Measurements from ENCODE around the gene SLC16A6.
"Not testable (repeated sequence)": the region's sequence is repeated elsewhere in the genome, so short reads cannot be mapped to it uniquely, and the experiment has no call there.

DNA sequence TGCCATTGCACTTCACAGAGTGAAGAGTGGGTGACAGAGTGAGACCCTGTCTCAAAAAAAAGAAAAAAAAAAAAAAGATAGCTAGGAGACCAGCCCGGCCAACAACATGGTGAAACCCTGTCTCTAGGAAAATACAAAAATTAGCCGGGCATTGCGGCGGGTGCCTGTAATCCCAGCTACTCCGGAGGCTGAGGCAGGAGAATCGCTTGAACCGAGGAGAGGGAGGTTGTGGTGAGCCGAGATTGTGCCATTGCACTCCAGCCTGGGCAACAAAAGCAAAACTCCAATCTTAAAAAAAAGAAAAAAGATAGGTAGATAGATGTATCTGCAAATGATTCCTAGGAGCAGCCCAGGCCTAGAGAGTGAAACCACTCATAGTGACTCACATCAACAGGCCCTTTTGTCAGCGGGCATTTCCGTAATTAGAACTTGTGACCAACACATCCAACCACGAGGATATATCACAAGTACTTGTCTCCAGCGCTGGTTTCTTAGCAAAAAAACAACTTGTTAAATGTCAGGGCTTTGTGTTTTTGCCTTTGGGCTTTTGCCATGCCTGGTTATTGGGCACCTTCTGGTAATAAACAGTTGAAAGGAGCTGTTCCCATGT, 56.1 kb downstream of the SLC16A6 start:
- TF ChIP-seq, protein P1, sequence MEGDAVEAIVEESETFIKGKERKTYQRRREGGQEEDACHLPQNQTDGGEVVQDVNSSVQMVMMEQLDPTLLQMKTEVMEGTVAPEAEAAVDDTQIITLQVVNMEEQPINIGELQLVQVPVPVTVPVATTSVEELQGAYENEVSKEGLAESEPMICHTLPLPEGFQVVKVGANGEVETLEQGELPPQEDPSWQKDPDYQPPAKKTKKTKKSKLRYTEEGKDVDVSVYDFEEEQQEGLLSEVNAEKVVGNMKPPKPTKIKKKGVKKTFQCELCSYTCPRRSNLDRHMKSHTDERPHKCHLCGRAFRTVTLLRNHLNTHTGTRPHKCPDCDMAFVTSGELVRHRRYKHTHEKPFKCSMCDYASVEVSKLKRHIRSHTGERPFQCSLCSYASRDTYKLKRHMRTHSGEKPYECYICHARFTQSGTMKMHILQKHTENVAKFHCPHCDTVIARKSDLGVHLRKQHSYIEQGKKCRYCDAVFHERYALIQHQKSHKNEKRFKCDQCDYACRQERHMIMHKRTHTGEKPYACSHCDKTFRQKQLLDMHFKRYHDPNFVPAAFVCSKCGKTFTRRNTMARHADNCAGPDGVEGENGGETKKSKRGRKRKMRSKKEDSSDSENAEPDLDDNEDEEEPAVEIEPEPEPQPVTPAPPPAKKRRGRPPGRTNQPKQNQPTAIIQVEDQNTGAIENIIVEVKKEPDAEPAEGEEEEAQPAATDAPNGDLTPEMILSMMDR (IDR thresholded peaks at IDR 0.05 in 8 of 11, conservative IDR thresholded peaks at IDR 0.05 in 3 of 11), result not testable (repeated sequence)
- not testable (repeated sequence) for TF ChIP-seq POLR2A (IDR thresholded peaks at IDR 0.05)

All from spleen (tissue), 7 donors.